Spleen (tissue), 7 donors: ENCODE results near the gene TBC1D9.

ENCODE experiments used
- POLR2A ChIP-seq, 3 donors: fragments of 450-650 bp; IDR thresholded peaks; one replicate each; pipeline ENCODE4 v1.5.1; 2017; ENCODE audit warnings: antibody characterized with exemption in 3 of 3, mild to moderate bottlenecking in 1 of 3
- POLR2AphosphoS5 ChIP-seq, 3 donors: sonication (generic); formaldehyde crosslinking; IDR thresholded peaks; one replicate each; pipeline ENCODE4 v1.5.1; 2017; ENCODE audit warnings: antibody characterized with exemption in 3 of 3
- TF ChIP-seq, protein P1 (sequence below), 11 experiments: fragments of 200-600 bp in 7 of 11; fragments of 450-650 bp in 4 of 11; sonication (generic) in 4 of 11; IDR thresholded peaks in 8 of 11; conservative IDR thresholded peaks in 3 of 11; 1 replicate in 7 of 11; 2 replicates in 4 of 11; pipeline versions ENCODE4 v1.4.0 to v1.8.0; 2016 to 2021; ENCODE audit warnings: antibody characterized with exemption in 11 of 11, inconsistent platforms in 4 of 11, mild to moderate bottlenecking in 1 of 11
- donor health status: DM: no; HTN: no; CAD: no; lungs with moderate emphysema.
- donor health status: DM: no; HTN: no; CAD: no.
- donor health status: DM: no; HTN: no; CAD: no.

DNA sequence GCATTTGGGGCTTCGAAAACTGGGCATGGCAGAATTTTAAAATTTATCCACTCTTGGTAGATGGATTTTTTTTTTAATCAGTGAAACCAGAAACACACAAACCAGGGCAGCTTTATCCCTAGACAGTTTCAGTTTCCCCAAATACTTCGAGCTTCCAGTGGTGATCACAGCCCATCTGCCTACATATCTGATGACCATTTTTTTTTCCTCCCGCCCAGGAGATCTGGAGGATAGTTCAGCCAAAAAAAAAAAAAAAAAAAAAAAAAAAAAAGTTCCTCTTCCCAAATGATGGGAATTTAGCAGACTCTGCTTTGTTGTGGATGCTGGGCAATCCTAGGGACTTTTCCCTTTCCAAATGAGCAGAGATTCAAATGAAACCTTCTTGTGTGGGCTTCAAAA lies 1.0 kb upstream of the TBC1D9 start:
- TF ChIP-seq, protein P1, sequence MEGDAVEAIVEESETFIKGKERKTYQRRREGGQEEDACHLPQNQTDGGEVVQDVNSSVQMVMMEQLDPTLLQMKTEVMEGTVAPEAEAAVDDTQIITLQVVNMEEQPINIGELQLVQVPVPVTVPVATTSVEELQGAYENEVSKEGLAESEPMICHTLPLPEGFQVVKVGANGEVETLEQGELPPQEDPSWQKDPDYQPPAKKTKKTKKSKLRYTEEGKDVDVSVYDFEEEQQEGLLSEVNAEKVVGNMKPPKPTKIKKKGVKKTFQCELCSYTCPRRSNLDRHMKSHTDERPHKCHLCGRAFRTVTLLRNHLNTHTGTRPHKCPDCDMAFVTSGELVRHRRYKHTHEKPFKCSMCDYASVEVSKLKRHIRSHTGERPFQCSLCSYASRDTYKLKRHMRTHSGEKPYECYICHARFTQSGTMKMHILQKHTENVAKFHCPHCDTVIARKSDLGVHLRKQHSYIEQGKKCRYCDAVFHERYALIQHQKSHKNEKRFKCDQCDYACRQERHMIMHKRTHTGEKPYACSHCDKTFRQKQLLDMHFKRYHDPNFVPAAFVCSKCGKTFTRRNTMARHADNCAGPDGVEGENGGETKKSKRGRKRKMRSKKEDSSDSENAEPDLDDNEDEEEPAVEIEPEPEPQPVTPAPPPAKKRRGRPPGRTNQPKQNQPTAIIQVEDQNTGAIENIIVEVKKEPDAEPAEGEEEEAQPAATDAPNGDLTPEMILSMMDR (IDR thresholded peaks at IDR 0.05 in 8 of 11, conservative IDR thresholded peaks at IDR 0.05 in 3 of 11), result no peak
- no peak for TF ChIP-seq POLR2AphosphoS5 (IDR thresholded peaks at IDR 0.05)
- TF ChIP-seq POLR2A (IDR thresholded peaks at IDR 0.05), result no peak
